Measurements from ENCODE around the gene PRSS27. TPM values are rescaled to one million over a fixed set of nuclear protein-coding genes. Genes with fewer than 3 reads are reported as not detected.
"Not testable (repeated sequence)": the region's sequence is repeated elsewhere in the genome, so short reads cannot be mapped to it uniquely, and the experiment has no call there.

PRSS27 gene
- total and polyA plus RNA-seq, 11 donors: 0.19 to 1.3 (median 0.39) TPM; not detected in 3

DNA sequence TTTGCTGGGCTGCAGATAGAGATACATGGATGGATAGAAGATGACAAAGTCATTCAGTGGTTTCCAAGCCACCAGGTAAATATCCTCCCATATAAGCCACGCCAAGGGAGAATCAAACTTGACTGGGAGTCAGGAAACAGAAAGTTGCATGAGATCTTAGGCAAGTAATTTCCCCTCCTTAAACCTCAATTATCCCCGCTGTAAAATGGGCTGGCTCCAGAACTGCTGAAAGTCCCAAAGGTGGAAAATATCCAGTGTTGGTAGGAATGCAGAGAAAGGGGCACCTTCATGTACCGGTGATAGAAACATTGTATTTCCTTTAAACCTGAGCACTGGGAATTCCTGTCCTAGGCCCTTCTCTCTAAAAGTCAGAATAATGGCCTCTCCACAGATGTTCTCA is 43.1 kb downstream of the PRSS27 start:
- ATAC-seq; DNase-seq; H3K36me3 ChIP-seq; H3K27me3 ChIP-seq; H3K27ac ChIP-seq; intact Hi-C loops (cut with DNase I); H3K4me3 ChIP-seq; H3K9me3 ChIP-seq: not testable (repeated sequence)
- H3K4me1 ChIP-seq: peaks cover 3 to 25% (median 17%) of the 10 kb centered on the region in 12 donors
- 93 to 98% (median 97%) methylated on average over 3 of the region's 3 CpGs for WGBS, 4 donors

DNA sequence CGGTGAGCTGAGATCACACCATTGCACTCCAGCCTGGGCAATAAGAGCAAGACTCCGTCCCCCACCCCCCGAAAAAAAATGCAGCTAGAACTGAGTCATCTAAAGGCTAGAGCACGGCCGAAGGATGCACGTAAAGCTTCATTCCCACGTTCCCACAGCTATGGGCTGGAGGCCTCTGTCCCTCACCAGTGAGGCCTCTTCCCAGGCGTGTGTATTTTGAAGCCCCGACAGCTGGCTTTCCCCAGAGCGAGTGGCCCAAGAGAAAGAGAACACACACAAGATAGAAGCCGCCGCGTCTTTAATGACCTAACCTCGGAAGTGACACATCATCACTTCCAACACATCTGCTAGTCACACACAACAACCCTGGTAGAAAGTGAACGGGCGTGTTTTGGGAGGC is 44.3 kb downstream of the PRSS27 start:
- no peak overlapping the region for H3K4me3 ChIP-seq
- peaks cover 0 to 4% (median 0%) of the 10 kb centered on the region in 9 donors for H3K36me3 ChIP-seq
- no peaks in the 10 kb centered on the region for H3K9me3 ChIP-seq
- TF ChIP-seq POLR2A (IDR thresholded peaks at IDR 0.05): no peak
- TF ChIP-seq, protein P1, sequence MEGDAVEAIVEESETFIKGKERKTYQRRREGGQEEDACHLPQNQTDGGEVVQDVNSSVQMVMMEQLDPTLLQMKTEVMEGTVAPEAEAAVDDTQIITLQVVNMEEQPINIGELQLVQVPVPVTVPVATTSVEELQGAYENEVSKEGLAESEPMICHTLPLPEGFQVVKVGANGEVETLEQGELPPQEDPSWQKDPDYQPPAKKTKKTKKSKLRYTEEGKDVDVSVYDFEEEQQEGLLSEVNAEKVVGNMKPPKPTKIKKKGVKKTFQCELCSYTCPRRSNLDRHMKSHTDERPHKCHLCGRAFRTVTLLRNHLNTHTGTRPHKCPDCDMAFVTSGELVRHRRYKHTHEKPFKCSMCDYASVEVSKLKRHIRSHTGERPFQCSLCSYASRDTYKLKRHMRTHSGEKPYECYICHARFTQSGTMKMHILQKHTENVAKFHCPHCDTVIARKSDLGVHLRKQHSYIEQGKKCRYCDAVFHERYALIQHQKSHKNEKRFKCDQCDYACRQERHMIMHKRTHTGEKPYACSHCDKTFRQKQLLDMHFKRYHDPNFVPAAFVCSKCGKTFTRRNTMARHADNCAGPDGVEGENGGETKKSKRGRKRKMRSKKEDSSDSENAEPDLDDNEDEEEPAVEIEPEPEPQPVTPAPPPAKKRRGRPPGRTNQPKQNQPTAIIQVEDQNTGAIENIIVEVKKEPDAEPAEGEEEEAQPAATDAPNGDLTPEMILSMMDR (IDR thresholded peaks at IDR 0.05): no peak
- ATAC-seq: no peak
- WGBS, 4 donors: 72 to 83% (median 81%) methylated on average over 15 to 16 of the region's 16 CpGs
- intact Hi-C loops (cut with DNase I): loop anchor here in 1 of 10 donors (2.0 kb wide), 1 partner anchor 77 kb away; the partner anchor contains the start of gene SRRM2
- no peak overlapping the region for H3K27ac ChIP-seq
- H3K27me3 ChIP-seq: no peaks in the 10 kb centered on the region
- peaks cover 0 to 25% (median 17%) of the 10 kb centered on the region in 12 donors for H3K4me1 ChIP-seq
- DNase-seq: peak in 1 of 5 donors; percentile 20

DNA sequence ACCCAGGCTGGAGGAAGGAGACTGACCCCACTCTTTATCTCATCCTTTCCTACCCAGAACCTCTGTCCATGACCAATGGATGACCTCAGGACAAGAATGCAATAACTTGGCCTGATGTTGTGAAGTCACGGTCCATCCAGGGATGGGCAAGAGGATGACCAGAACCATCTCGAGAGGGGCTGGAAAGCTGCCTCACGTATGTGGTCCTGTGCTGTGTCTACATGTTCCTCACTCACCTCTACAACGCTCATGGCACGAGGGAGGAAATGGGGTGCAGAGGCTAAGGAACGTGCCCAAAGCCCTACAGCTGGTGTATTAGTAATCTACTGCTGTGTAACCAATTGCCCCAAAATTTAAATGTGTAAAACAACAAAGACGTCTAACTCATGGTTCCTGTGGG is 45.0 kb downstream of the PRSS27 start:
- Histone ChIP-seq H3K9me3 (no peaks in the 10 kb centered on the region), H3K27me3 (no peaks in the 10 kb centered on the region), H3K4me3 (no peak overlapping the region), H3K4me1 (peaks cover 1 to 30% (median 18%) of the 10 kb centered on the region in 12 donors), H3K27ac (peak overlapping the region in 1 of 12 donors; percentile 89), H3K36me3 (peaks cover 0 to 4% (median 0%) of the 10 kb centered on the region in 9 donors)
- no peak for DNase-seq
- TF ChIP-seq, protein P1 (IDR thresholded peaks at IDR 0.05): no peak
- no peak for TF ChIP-seq POLR2A (IDR thresholded peaks at IDR 0.05)
- WGBS, 4 donors: 81 to 85% (median 84%) methylated on average over 7 of the region's 7 CpGs
- intact Hi-C loops (cut with DNase I): loop anchor here in 1 of 10 donors (2.0 kb wide), 1 partner anchor 78 kb away; the partner anchor contains the start of gene SRRM2
- no peak for ATAC-seq

DNA sequence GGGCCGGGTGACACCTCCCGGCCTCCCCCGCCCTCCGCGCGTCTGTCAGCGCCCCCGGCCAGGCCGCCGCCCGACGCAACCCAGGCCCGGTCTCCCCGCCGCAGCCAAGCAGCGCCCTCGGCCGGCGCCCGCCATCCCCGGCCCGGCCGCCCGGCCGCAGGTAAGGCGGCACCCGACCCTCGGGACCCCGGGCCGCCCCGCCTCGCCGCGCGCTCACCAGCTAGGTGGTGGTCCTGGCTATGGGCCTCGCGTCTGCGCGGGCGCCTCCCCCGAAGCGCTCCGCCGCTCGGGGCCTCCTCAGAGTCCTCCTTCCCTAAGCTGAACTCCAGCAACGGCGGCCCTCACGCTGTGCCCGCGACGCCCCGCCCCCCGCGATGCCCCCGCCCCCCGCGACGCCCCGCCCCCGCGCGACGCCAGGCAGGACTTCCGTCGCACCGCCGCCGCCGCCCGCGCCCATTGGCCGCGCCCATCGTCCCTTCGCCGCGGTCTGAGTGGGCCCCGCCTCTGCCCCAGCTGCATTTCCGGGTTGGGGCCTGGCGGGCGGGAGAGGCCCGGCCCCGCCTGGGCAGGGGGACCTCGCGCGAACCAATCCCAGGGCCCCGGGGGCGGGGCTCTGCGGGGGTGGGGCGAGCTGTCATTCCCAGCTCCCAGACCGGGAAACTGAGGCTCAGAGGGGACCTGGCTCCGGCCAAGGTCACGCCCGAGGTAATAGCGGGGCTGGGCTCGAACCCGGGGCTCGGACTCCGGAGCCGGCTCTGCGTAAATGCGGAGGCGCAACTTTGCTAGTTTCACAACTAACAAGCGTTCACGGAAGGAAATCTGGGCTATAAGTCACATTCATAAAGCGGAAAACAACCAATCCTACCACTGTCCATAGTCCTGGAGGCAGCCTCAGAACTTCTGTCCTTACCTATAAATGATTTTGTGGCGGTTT is 46.7 kb downstream of the PRSS27 start:
- DNase-seq: peak; percentile 97 to 98 (median 97)
- intact Hi-C loops (cut with DNase I): no loop called here
- Histone ChIP-seq H3K4me3 (peak overlapping the region; percentile 46 to 80 (median 68)), H3K27ac (peak overlapping the region; percentile 52 to 89 (median 82)), H3K4me1 (peaks cover 5 to 37% (median 25%) of the 10 kb centered on the region in 12 donors), H3K9me3 (no peaks in the 10 kb centered on the region), H3K36me3 (peaks cover 0 to 15% (median 11%) of the 10 kb centered on the region in 9 donors), H3K27me3 (no peaks in the 10 kb centered on the region)
- ATAC-seq: peak; percentile 97 to 98 (median 98)
- WGBS, 4 donors: 1 to 6% (median 2%) methylated on average over 15 to 107 of the region's 107 CpGs
- TF ChIP-seq, protein P1 (IDR thresholded peaks at IDR 0.05): peak in 1 of 12 donors; percentile 8
- peak in 1 of 2 donors; percentile 52 for TF ChIP-seq POLR2A (IDR thresholded peaks at IDR 0.05)
